ENCODE measurements around the gene SIGLEC8. TPM values are rescaled to one million over a fixed set of nuclear protein-coding genes. Genes with fewer than 3 reads are reported as not detected.

Gene SIGLEC8
- total RNA-seq, 1 experiment from 2014 or later: not detected

DNA sequence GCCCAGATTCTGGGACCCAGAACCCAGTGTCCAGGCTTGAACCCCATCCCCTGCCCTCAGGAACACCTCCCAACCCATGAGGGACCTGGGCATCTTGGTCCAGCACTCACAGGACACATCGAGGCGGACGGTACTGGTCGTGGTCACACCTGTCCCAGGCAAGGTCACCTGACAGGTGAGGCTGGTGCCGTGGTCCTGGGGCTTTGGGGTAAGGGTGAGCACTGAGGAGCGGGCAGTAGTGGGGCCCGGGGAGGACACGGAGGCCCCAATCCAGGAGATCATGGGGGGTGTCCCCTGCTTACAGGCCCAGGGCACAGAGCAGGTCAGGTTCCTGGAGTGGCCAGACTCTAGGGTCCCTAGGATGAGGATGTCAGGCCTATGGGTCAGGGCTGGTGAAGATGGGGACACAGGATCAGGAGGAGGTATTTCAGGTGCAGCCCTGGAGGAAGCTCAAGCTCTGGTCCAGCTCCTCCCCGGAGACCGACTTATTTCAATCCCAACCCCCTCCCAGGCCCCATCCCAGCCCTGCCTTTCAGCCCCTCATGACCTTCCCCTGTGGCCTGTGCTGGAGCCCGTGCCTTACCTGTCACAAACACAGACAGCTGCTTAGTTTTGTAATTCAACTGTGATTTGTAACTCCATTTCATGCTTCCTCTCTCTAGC, 772 bp downstream of the SIGLEC8 start:
- intact Hi-C loops (cut with micrococcal nuclease): no loop called here
- no peaks in the 10 kb centered on the region for H3K79me2 ChIP-seq (ENCODE audit: low read length)
- H3K36me3 ChIP-seq (ENCODE audit: low read depth, low read length): no peaks in the 10 kb centered on the region
- ChIA-PET CTCF (no interaction called here), POLR2A (ENCODE audit: unreplicated experiment) (no interaction called here)
- H4K20me1 ChIP-seq (ENCODE audit: low read length): no peaks in the 10 kb centered on the region
- TF ChIP-seq CTCF (conservative IDR thresholded peaks at IDR 0.05; ENCODE audit: low read depth, low read length): no peak
- no peak for TF ChIP-seq EZH2phosphoT487 (IDR thresholded peaks at IDR 0.05; ENCODE audit: borderline replicate concordance, low read length)
- no peak for TF ChIP-seq EZH2 (IDR thresholded peaks at IDR 0.05; ENCODE audit: low read length, unreplicated experiment)
- H3K9ac ChIP-seq (ENCODE audit: low read length): no peak overlapping the region
- H3K4me2 ChIP-seq (ENCODE audit: low read length): no peak overlapping the region
- BruUV-seq (replicated peaks): no TSS peak
- peaks cover 71% of the 10 kb centered on the region for H3K27me3 ChIP-seq (ENCODE audit: low read length)
- H3K27ac ChIP-seq (ENCODE audit: low read length): no peak overlapping the region
- no peak for ATAC-seq
- no peaks in the 10 kb centered on the region for H3K4me1 ChIP-seq (ENCODE audit: insufficient read depth, low read length)
- H3K9me3 ChIP-seq (ENCODE audit: low read length): no peaks in the 10 kb centered on the region
- H3F3A ChIP-seq (ENCODE audit: low read length, unreplicated experiment): no peaks in the 10 kb centered on the region
- no peaks in the 10 kb centered on the region for H3K9me2 ChIP-seq (replicated peaks; ENCODE audit: low read length)
- no peak overlapping the region for H2AFZ ChIP-seq (ENCODE audit: low read length)
- no peak for DNase-seq
- H3K4me3 ChIP-seq (ENCODE audit: low read length): no peak overlapping the region

DNA sequence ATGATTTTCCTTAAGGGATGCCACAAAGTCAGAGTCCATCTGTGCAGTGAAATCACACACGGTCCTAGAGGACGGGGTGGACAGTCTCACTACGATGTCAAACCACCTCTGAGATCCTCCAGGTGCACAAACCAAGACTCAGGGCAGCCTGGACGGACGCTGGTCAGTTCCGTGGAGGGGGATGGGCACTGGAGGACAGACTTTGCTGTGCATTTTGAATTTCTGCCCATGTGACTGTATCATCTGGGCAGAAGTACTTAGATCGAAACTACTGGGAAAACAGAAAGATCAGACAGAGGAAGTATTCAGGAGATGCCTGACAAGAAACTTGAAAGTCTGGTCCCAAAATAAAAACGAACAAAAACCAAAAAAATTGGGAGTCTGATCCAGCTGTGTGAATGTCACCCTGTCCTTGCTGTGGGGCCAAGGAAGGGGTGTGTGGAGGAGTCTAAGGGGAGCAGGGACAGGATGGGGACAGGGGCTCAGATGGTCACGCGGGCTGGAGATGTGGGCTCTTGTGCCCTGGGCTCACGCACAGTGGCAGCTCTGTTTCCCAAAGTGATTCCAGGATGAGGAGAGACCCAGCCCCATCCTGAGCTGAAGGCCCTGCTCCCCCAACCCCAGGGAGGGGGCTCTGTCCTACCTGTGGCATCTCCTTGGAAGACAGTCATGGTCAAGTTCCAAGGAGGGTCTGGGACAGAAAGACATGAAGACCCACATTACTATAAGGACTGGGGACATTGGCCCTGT, 1.5 kb downstream of the SIGLEC8 start:
- intact Hi-C loops (cut with micrococcal nuclease): no loop called here
- POLR2A ChIA-PET (ENCODE audit: unreplicated experiment): no interaction called here
- Histone ChIP-seq H3F3A (ENCODE audit: low read length, unreplicated experiment) (no peaks in the 10 kb centered on the region), H3K9ac (ENCODE audit: low read length) (no peak overlapping the region), H3K27me3 (ENCODE audit: low read length) (peaks cover 71% of the 10 kb centered on the region), H3K79me2 (ENCODE audit: low read length) (no peaks in the 10 kb centered on the region), H3K4me1 (ENCODE audit: insufficient read depth, low read length) (no peaks in the 10 kb centered on the region), H3K36me3 (ENCODE audit: low read depth, low read length) (no peaks in the 10 kb centered on the region), H3K9me3 (ENCODE audit: low read length) (no peaks in the 10 kb centered on the region), H3K4me3 (ENCODE audit: low read length) (no peak overlapping the region), H4K20me1 (ENCODE audit: low read length) (no peaks in the 10 kb centered on the region), H3K27ac (ENCODE audit: low read length) (no peak overlapping the region), H2AFZ (ENCODE audit: low read length) (no peak overlapping the region), H3K9me2 (replicated peaks; ENCODE audit: low read length) (no peaks in the 10 kb centered on the region), H3K4me2 (ENCODE audit: low read length) (no peak overlapping the region)
- ATAC-seq (no peak), DNase-seq (no peak)
- BruUV-seq (replicated peaks): no TSS peak
- CTCF ChIA-PET: no interaction called here
- TF ChIP-seq EZH2phosphoT487 (IDR thresholded peaks at IDR 0.05; ENCODE audit: borderline replicate concordance, low read length) (no peak), EZH2 (IDR thresholded peaks at IDR 0.05; ENCODE audit: low read length, unreplicated experiment) (no peak), CTCF (conservative IDR thresholded peaks at IDR 0.05; ENCODE audit: low read depth, low read length) (no peak)

DNA sequence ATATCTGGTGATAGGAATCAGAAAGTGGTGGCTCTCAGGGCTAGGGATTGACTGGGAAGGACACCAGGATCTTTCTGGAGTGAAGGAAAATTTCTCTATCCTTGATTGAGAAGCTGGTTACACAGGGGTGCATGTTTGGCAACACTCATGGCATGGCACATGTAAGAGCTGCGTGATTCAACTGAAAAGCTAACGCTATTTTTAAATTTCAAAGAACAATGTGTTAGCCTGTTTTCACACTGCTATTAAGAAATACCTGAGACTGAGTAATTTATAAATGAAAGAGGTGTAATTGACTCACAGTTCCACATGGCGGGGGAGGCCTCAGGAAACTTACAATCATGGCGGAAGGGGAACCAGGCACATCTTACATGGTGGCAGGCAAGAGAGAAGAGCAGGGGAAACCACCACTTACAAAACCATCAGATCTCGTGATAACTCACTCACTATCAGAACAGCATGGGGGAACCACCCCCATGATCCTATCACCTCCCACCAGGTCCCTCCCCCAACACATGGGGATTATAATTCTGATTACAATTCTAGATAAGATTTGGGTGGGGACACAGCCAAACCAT, 7.4 kb downstream of the SIGLEC8 start:
- Histone ChIP-seq H3K4me1 (ENCODE audit: insufficient read depth, low read length) (no peaks in the 10 kb centered on the region), H3F3A (ENCODE audit: low read length, unreplicated experiment) (no peaks in the 10 kb centered on the region), H3K36me3 (ENCODE audit: low read depth, low read length) (no peaks in the 10 kb centered on the region), H3K9ac (ENCODE audit: low read length) (no peak overlapping the region), H2AFZ (ENCODE audit: low read length) (no peak overlapping the region), H3K79me2 (ENCODE audit: low read length) (no peaks in the 10 kb centered on the region), H3K27me3 (ENCODE audit: low read length) (peaks cover 87% of the 10 kb centered on the region), H4K20me1 (ENCODE audit: low read length) (no peaks in the 10 kb centered on the region), H3K4me3 (ENCODE audit: low read length) (no peak overlapping the region), H3K4me2 (ENCODE audit: low read length) (no peak overlapping the region), H3K27ac (ENCODE audit: low read length) (no peak overlapping the region), H3K9me3 (ENCODE audit: low read length) (no peaks in the 10 kb centered on the region), H3K9me2 (replicated peaks; ENCODE audit: low read length) (no peaks in the 10 kb centered on the region)
- intact Hi-C loops (cut with micrococcal nuclease): no loop called here
- no TSS peak for BruUV-seq (replicated peaks)
- no peak for DNase-seq
- POLR2A ChIA-PET (ENCODE audit: unreplicated experiment): no interaction called here
- no peak for ATAC-seq
- TF ChIP-seq CTCF (conservative IDR thresholded peaks at IDR 0.05; ENCODE audit: low read depth, low read length): no peak
- CTCF ChIA-PET: no interaction called here

All from PC-3 (cell line).